Right lobe of liver (tissue), 6 donors: Measurements from ENCODE around the gene ELN. TPM values are rescaled to one million over a fixed set of nuclear protein-coding genes. Genes with fewer than 3 reads are reported as not detected.

ENCODE experiments used
- ATAC-seq, 4 donors: fragments of 200-7000 bp; cut with Tn5 transposase; one replicate each; pipeline ENCODE4 v1.9.1; 2020; ENCODE audit warnings: mild to moderate bottlenecking in 4 of 4, moderate library complexity in 4 of 4
- DNase-seq, 3 donors: peaks; one replicate each; pipeline ENCODE4 v3.0.0-alpha.2; 2020
- H3K27ac ChIP-seq, 3 donors: fragments of 200-600 bp; one replicate each; pipeline ENCODE4 v1.8.0; 2022
- H3K27me3 ChIP-seq, 2 donors: fragments of 200-600 bp; one replicate each; pipeline ENCODE4 v1.8.0; 2022
- H3K36me3 ChIP-seq, 4 donors: fragments of 200-600 bp; sonication (generic) in 1 of 4; one replicate each; pipeline versions ENCODE4 v1.5.1 to v1.8.0; 2017 to 2022; ENCODE audit warnings: control low read depth in 1 of 4
- H3K4me1 ChIP-seq, 4 donors: fragments of 200-600 bp; sonication (generic) in 1 of 4; one replicate each; pipeline versions ENCODE4 v1.5.1 to v1.8.0; 2017 to 2022; ENCODE audit warnings: control low read depth in 1 of 4
- H3K4me3 ChIP-seq, 3 donors: fragments of 200-600 bp; one replicate each; pipeline ENCODE4 v1.8.0; 2022
- H3K9me3 ChIP-seq, 4 donors: fragments of 200-600 bp; sonication (generic) in 1 of 4; one replicate each; pipeline versions ENCODE4 v1.5.1 to v1.8.0; 2017 to 2022; ENCODE audit warnings: control low read depth in 1 of 4
- CTCF ChIP-seq, 4 donors: fragments of 200-600 bp in 3 of 4; fragments of 450-650 bp in 1 of 4; IDR thresholded peaks; one replicate each; pipeline versions ENCODE4 v1.5.1 to v1.8.0; 2016 to 2022; ENCODE audit warnings: antibody characterized with exemption in 4 of 4, mild to moderate bottlenecking in 2 of 4
- POLR2A ChIP-seq: fragments of 450-650 bp; IDR thresholded peaks from one replicate; pipeline ENCODE4 v1.6.1; 2017; ENCODE audit warnings: antibody characterized with exemption, mild to moderate bottlenecking
- WGBS: methylation state at CpG from one replicate; pipeline ENCODE4 v1.1.6; 2018; ENCODE audit warnings: low coverage, low lambda C conversion rate; ENCODE audit not compliant: insufficient coverage; ENCODE audit errors: missing lambda C conversion rate; 5-methylcytosine and 5-hydroxymethylcytosine counted together
- intact Hi-C, 2 donors: fragments of 100-400 bp; cut with DNase I; formaldehyde crosslinking; loops; one replicate each; pipeline versions ENCODE4 v1.11.2 to v1.14.1; 2022
- total RNA-seq, 6 experiments: library from RNA; depleted of rRNA in 2 of 6; stranded (reverse); fragments of >200 nt in 2 of 6; fragmentation: NEBNext Ultra II Directional in 3 of 6; extraction: Animal tissue kit (Norgen Biotek cat#: 25700) in 3 of 6; gene quantifications; one replicate each; pipeline versions ENCODE4 v1.1.0 to v1.2.4, GENCODE V29; 2016 to 2023
- donor health status: DM: no; HTN: yes; CAD: no.
- donor health status: DM: no; HTN: no; CAD: no.
- donor health status: DM: no; HTN: no; CAD: no.
- donor health status: DM: no; HTN: yes; CAD: no.
- donor health status: DM: no; HTN: yes; CAD: no.

The ELN gene
- total RNA-seq, 6 experiments from 2014 or later: 3.0 to 11.7 (median 5.3) TPM

- TF ChIP-seq CTCF (IDR thresholded peaks at IDR 0.05) (no peak), POLR2A (no peak)
- 50% methylated on average over 1 of the region's 1 CpG for WGBS
- Histone ChIP-seq H3K27me3 (no peaks in the 10 kb centered on the region), H3K27ac (no peak overlapping the region), H3K9me3 (no peaks in the 10 kb centered on the region), H3K4me1 (no peaks in the 10 kb centered on the region), H3K36me3 (no peaks in the 10 kb centered on the region), H3K4me3 (no peak overlapping the region)
- ATAC-seq (no peak), DNase-seq (no peak)
- intact Hi-C loops: loop anchor here in 1 of 2 donors (10.0 kb wide), 1 partner anchor 152 kb away; no protein-coding TSS in a partner anchor
These were observed 24.7 kb downstream of the ELN start for GRCh38 chr7:74052628-74053027.

- Histone ChIP-seq H3K4me3 (no peak overlapping the region), H3K27ac (no peak overlapping the region), H3K9me3 (no peaks in the 10 kb centered on the region), H3K4me1 (no peaks in the 10 kb centered on the region), H3K36me3 (no peaks in the 10 kb centered on the region), H3K27me3 (no peaks in the 10 kb centered on the region)
- 75% methylated on average over 3 of the region's 3 CpGs for WGBS
- intact Hi-C loops: loop anchor here in 1 of 2 donors (10.0 kb wide), 1 partner anchor 151 kb away; no protein-coding TSS in a partner anchor
- ATAC-seq: no peak
- TF ChIP-seq CTCF (IDR thresholded peaks at IDR 0.05) (no peak), POLR2A (no peak)
- no peak for DNase-seq
These were observed 25.7 kb downstream of the ELN start for GRCh38 chr7:74053589-74054186.

- H3K27ac ChIP-seq: no peak overlapping the region
- no peaks in the 10 kb centered on the region for H3K36me3 ChIP-seq
- 98% methylated on average over 8 of the region's 26 CpGs for WGBS
- peaks cover 0 to 8% (median 2%) of the 10 kb centered on the region in 4 donors for H3K4me1 ChIP-seq
- no peaks in the 10 kb centered on the region for H3K27me3 ChIP-seq
- no peak for TF ChIP-seq CTCF (IDR thresholded peaks at IDR 0.05)
- no peak for TF ChIP-seq POLR2A
- intact Hi-C loops: loop anchor here in 1 of 2 donors (10.0 kb wide), 1 partner anchor 148 kb away; no protein-coding TSS in a partner anchor
- H3K4me3 ChIP-seq: no peak overlapping the region
- ATAC-seq: no peak
- no peaks in the 10 kb centered on the region for H3K9me3 ChIP-seq
- peak in 1 of 3 donors; percentile 47 for DNase-seq
These were observed 28.3 kb downstream of the ELN start for GRCh38 chr7:74056096-74056915.

- Histone ChIP-seq H3K27ac (no peak overlapping the region), H3K9me3 (no peaks in the 10 kb centered on the region), H3K27me3 (no peaks in the 10 kb centered on the region), H3K36me3 (no peaks in the 10 kb centered on the region), H3K4me3 (no peak overlapping the region), H3K4me1 (peaks cover 0 to 15% (median 5%) of the 10 kb centered on the region in 4 donors)
- intact Hi-C loops: loop anchor here in 1 of 2 donors (10.0 kb wide), 1 partner anchor 147 kb away; no protein-coding TSS in a partner anchor
- 87% methylated on average over 7 of the region's 11 CpGs for WGBS
- ATAC-seq (no peak), DNase-seq (peak in 1 of 3 donors; percentile 31)
- TF ChIP-seq CTCF (IDR thresholded peaks at IDR 0.05) (no peak), POLR2A (no peak)
These were observed 29.4 kb downstream of the ELN start for GRCh38 chr7:74057216-74057925.
